Naive thymus-derived CD4-positive, alpha-beta T cell (primary cell): ENCODE data around the gene NLGN2. TPM values are rescaled to one million over a fixed set of nuclear protein-coding genes. Genes with fewer than 3 reads are reported as not detected.
A peak's percentile ranks its signal among the peaks of the same experiment; 100 is the strongest.

Experiments used
- ATAC-seq: fragments of 150-1000 bp; cut with Tn5 transposase; 2 replicates; pipeline ENCODE4 v1.10.0; 2021; ENCODE audit warnings: mild to moderate bottlenecking, moderate library complexity
- CTCF ChIA-PET: fragments of 350-600 bp; sonication (Branson Sonifier 250); formaldehyde crosslinking; loops from one replicate; lab custom pipeline; 2021; ENCODE audit warnings: antibody characterized with exemption; lab: Charles Lee
- POLR2A ChIA-PET: fragments of 350-600 bp; sonication (Branson Sonifier 250); formaldehyde crosslinking; loops from one replicate; lab custom pipeline; 2021; ENCODE audit warnings: antibody characterized with exemption, inconsistent platforms; lab: Charles Lee
- DNase-seq, 9 donors: peaks; one replicate each; pipeline versions ENCODE4 v3.0.0 to v3.0.0-alpha.2; 2020 to 2022; ENCODE audit warnings: mixed read lengths in 1 of 9
- H3K27ac ChIP-seq: one replicate; pipeline ENCODE4 v1.7.0; 2013; ENCODE audit warnings: mild to moderate bottlenecking, low read depth, low read length, moderate library complexity
- H3K27me3 ChIP-seq, 2 donors: one replicate each; pipeline ENCODE4 v1.7.0; 2013; ENCODE audit warnings: low read length in 2 of 2, mild to moderate bottlenecking in 2 of 2, moderate library complexity in 2 of 2; ENCODE audit not compliant: control insufficient read depth in 2 of 2, insufficient read depth in 2 of 2
- H3K36me3 ChIP-seq, 3 experiments: 1 replicate in 2 of 3; 2 replicates in 1 of 3; pipeline ENCODE4 v1.7.0; 2013; ENCODE audit warnings: low read length in 3 of 3, mild to moderate bottlenecking in 3 of 3, moderate library complexity in 1 of 3; ENCODE audit not compliant: insufficient read depth in 3 of 3, control insufficient read depth in 2 of 3
- H3K4me1 ChIP-seq, 2 donors: one replicate each; pipeline ENCODE4 v1.7.0; 2013; ENCODE audit warnings: low read length in 2 of 2, mild to moderate bottlenecking in 2 of 2, moderate library complexity in 1 of 2; ENCODE audit not compliant: control insufficient read depth in 2 of 2, insufficient read depth in 2 of 2
- H3K4me3 ChIP-seq: 2 replicates; pipeline ENCODE4 v1.7.0; 2013; ENCODE audit warnings: mild to moderate bottlenecking, low read length
- H3K9me3 ChIP-seq, 3 experiments: 1 replicate in 2 of 3; 2 replicates in 1 of 3; pipeline ENCODE4 v1.7.0; 2013; ENCODE audit warnings: low read length in 3 of 3; ENCODE audit not compliant: control insufficient read depth in 2 of 3
- H3K27ac Mint-ChIP-seq, 9 donors: one replicate each; pipeline ENCODE4 v1.8.0; 2020 to 2022; ENCODE audit warnings: mixed read lengths in 9 of 9, mild to moderate bottlenecking in 8 of 9, moderate library complexity in 5 of 9, inconsistent platforms in 2 of 9
- H3K27me3 Mint-ChIP-seq, 5 donors: one replicate each; pipeline ENCODE4 v1.8.0; 2021 to 2022; ENCODE audit warnings: mixed read lengths in 5 of 5, mild to moderate bottlenecking in 1 of 5
- H3K36me3 Mint-ChIP-seq, 5 donors: one replicate each; pipeline ENCODE4 v1.8.0; 2020 to 2022; ENCODE audit warnings: mixed read lengths in 5 of 5, mild to moderate bottlenecking in 3 of 5, inconsistent platforms in 1 of 5
- H3K4me1 Mint-ChIP-seq, 7 donors: one replicate each; pipeline ENCODE4 v1.8.0; 2020 to 2022; ENCODE audit warnings: mixed read lengths in 7 of 7, mild to moderate bottlenecking in 3 of 7, inconsistent platforms in 1 of 7
- H3K4me3 Mint-ChIP-seq, 10 donors: one replicate each; pipeline ENCODE4 v1.8.0; 2020 to 2022; ENCODE audit warnings: mild to moderate bottlenecking in 10 of 10, mixed read lengths in 10 of 10, moderate library complexity in 6 of 10, inconsistent platforms in 2 of 10
- H3K9me3 Mint-ChIP-seq, 11 donors: one replicate each; pipeline ENCODE4 v1.8.0; 2020 to 2022; ENCODE audit warnings: mixed read lengths in 11 of 11, mild to moderate bottlenecking in 4 of 11, inconsistent platforms in 1 of 11, moderate library complexity in 1 of 11
- intact Hi-C, 2 donors: fragments of 100-400 bp; cut with micrococcal nuclease; formaldehyde crosslinking; loops; one replicate each; pipeline ENCODE4 v1.15.1; 2023
- polyA plus RNA-seq, 2 donors: library from polyadenylated mRNA; unstranded; fragments of 300-500 nt; fragmentation: Illumina TruSeq; gene quantifications; one replicate each; pipeline ENCODE4 v1.2.3, GENCODE V29; 2021
- total RNA-seq, 6 experiments: library from RNA in 5 of 6; stranded (reverse) in 5 of 6; gene quantifications; 1 replicate in 5 of 6; 2 replicates in 1 of 6; pipeline ENCODE4 v1.2.3 and lab custom pipeline; 2021 to 2026

NLGN2 gene
- total and polyA plus RNA-seq, 7 experiments from 2014 or later = 0.20 to 17.8 (median 8.6) TPM

GRCh38 chr17:7466318-7466638 is 58.6 kb downstream of the NLGN2 start:
- ATAC-seq = no peak
- Histone ChIP-seq H3K36me3 (peaks cover 0 to 62% (median 12%) of the 10 kb centered on the region in 3 experiments), H3K4me1 (no peaks in the 10 kb centered on the region), H3K9me3 (no peaks in the 10 kb centered on the region), H3K4me3 (no peak overlapping the region), H3K27me3 (no peaks in the 10 kb centered on the region), H3K27ac (no peak overlapping the region)
- Mint-ChIP-seq H3K27me3 (no peaks in the 10 kb centered on the region), H3K27ac (peak overlapping the region in 1 of 9 donors; percentile 42), H3K36me3 (peaks cover 0 to 12% (median under 1%) of the 10 kb centered on the region in 5 donors), H3K4me3 (no peak overlapping the region), H3K4me1 (peaks cover 1 to 21% (median 13%) of the 10 kb centered on the region in 7 donors), H3K9me3 (peaks cover 0 to 2% (median 0%) of the 10 kb centered on the region in 11 donors)
- ChIA-PET POLR2A (interaction anchor here (1.0 to 2.8 kb wide), 5 partner anchors 10 to 82 kb away, joined by 4 to 16 read pairs (median 5); partner anchors contain the start of gene TMEM256), CTCF (interaction anchor here (1.1 to 1.4 kb wide), 2 partner anchors 10 to 48 kb away, joined by 3 to 4 read pairs; no protein-coding TSS in a partner anchor)
- no peak for DNase-seq
- intact Hi-C loops = no loop called here

DNA sequence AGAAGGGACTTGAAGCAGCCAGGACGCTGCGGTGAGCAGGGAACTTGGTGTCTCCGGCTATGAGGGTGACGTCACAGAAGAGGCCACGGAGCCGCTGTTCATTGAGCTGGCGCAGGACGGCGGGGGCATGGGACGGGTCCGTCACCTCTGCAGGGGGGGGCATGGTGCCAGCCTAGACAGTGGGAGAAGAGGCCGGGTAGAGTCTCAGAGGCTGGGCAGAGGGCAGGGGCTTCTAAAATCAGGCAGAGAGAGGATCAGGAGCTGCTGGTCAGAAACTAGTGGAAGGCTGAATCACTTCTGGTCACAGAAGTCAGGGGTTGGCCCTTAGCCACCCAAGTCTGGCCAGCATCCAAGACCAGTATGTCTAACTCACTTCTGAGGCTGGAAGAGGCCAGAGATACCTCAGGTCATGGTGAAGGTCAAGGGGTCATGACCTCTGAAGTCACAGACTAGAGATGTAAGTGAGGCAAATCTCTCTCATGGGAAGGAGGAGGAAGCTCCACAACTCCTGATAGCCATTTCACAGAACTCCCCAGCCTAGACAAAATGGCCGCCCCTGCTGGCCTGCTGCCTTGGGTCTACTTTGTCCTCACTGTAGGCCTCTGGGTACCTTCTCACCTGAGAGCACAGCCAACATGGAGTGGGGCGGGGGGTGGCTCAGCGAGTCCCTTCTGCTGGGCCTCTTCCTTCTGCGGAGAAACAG is 59.1 kb downstream of the NLGN2 start:
- peaks cover 0 to 58% (median 12%) of the 10 kb centered on the region in 3 experiments for H3K36me3 ChIP-seq
- no peak overlapping the region for H3K27ac ChIP-seq
- H3K9me3 ChIP-seq = no peaks in the 10 kb centered on the region
- peaks cover 6 to 25% (median 17%) of the 10 kb centered on the region in 7 donors for H3K4me1 Mint-ChIP-seq
- H3K27me3 Mint-ChIP-seq = no peaks in the 10 kb centered on the region
- peaks cover 0 to under 1% of the 10 kb centered on the region in 2 donors for H3K4me1 ChIP-seq
- peak overlapping the region in 5 of 9 donors; percentile 26 to 49 (median 33) for H3K27ac Mint-ChIP-seq
- H3K9me3 Mint-ChIP-seq = no peaks in the 10 kb centered on the region
- no peak overlapping the region for H3K4me3 ChIP-seq
- intact Hi-C loops = no loop called here
- CTCF ChIA-PET = interaction anchor here (1.1 to 1.4 kb wide), 2 partner anchors 9 to 48 kb away, joined by 3 to 4 read pairs; no protein-coding TSS in a partner anchor
- peaks cover 0 to 10% (median 0%) of the 10 kb centered on the region in 5 donors for H3K36me3 Mint-ChIP-seq
- POLR2A ChIA-PET = interaction anchor here (0.7 to 2.8 kb wide), 6 partner anchors 9 to 82 kb away, joined by 3 to 16 read pairs (median 4); partner anchors contain the start of gene TMEM256
- ATAC-seq = peak; percentile 72
- no peaks in the 10 kb centered on the region for H3K27me3 ChIP-seq
- DNase-seq = no peak
- peak overlapping the region in 1 of 10 donors; percentile 51 for H3K4me3 Mint-ChIP-seq

DNA sequence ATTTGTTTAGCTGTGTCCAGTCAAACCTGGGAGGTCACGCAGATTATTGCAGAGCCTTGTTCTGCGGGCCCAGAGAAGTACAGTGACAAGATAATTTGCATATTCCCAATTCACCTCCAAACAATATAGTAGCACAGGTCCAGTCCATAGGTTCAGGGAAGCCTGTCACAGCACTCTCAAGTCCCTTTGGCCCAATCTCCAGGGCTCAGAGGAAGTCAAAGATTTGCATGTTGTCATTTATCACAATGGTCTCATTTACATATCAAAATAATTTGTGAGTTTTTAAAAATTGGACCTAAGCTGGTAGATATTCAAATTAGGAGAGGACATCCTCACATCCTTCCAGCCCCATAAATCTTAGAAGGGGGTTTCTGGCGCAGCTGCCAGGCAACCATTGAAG is 59.9 kb downstream of the NLGN2 start:
- Mint-ChIP-seq H3K4me3 (no peak overlapping the region), H3K9me3 (no peaks in the 10 kb centered on the region), H3K4me1 (peaks cover 10 to 30% (median 20%) of the 10 kb centered on the region in 7 donors), H3K27me3 (no peaks in the 10 kb centered on the region), H3K27ac (peak overlapping the region in 2 of 9 donors; percentile 33 to 63), H3K36me3 (peaks cover 0 to 10% (median 0%) of the 10 kb centered on the region in 5 donors)
- DNase-seq (no peak), ATAC-seq (no peak)
- ChIA-PET CTCF (interaction anchor here (1.4 kb wide), 1 partner anchor 8 kb away, joined by 4 read pairs; no protein-coding TSS in a partner anchor), POLR2A (interaction anchor here (0.7 to 2.8 kb wide), 4 partner anchors 9 to 64 kb away, joined by 3 to 16 read pairs (median 5); partner anchors contain the start of gene TMEM256)
- Histone ChIP-seq H3K4me1 (peaks cover 0 to 4% of the 10 kb centered on the region in 2 donors), H3K4me3 (no peak overlapping the region), H3K27ac (no peak overlapping the region), H3K36me3 (peaks cover 0 to 51% (median 12%) of the 10 kb centered on the region in 3 experiments), H3K27me3 (no peaks in the 10 kb centered on the region), H3K9me3 (no peaks in the 10 kb centered on the region)
- intact Hi-C loops = no loop called here

DNA sequence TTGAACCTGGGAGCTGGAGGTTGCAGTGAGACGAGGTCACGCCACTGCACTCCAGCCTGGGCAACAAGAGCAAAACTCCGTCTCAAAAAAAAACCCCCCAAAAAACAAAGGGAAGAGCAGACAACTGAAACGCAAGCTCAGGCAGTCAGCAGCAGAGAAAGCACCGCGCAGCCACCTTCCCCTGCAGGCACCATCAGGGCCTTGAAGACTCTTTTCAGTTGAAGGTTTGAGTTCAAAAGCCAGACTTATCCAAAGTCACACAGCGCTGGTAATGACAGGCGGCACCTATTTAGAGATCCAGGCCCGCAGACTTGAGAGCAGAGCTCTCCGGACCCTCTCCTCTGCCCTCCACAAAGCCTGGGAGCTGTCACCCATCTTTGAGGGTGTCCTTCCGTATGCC is 60.6 kb downstream of the NLGN2 start:
- DNase-seq = no peak
- no peak for ATAC-seq
- H3K27me3 Mint-ChIP-seq = no peaks in the 10 kb centered on the region
- no peaks in the 10 kb centered on the region for H3K9me3 Mint-ChIP-seq
- H3K4me3 Mint-ChIP-seq = no peak overlapping the region
- Histone ChIP-seq H3K9me3 (no peaks in the 10 kb centered on the region), H3K27me3 (no peaks in the 10 kb centered on the region), H3K4me3 (no peak overlapping the region), H3K36me3 (peaks cover 0 to 43% (median 8%) of the 10 kb centered on the region in 3 experiments), H3K27ac (no peak overlapping the region), H3K4me1 (peaks cover 0 to 4% of the 10 kb centered on the region in 2 donors)
- intact Hi-C loops = no loop called here
- peaks cover 0 to 8% (median 0%) of the 10 kb centered on the region in 5 donors for H3K36me3 Mint-ChIP-seq
- H3K4me1 Mint-ChIP-seq = peaks cover 10 to 36% (median 20%) of the 10 kb centered on the region in 7 donors
- POLR2A ChIA-PET = interaction anchor here (2.8 to 3.7 kb wide), 2 partner anchors 8 to 11 kb away, joined by 16 to 21 read pairs; partner anchors contain the start of gene ZBTB4
- peak overlapping the region in 2 of 9 donors; percentile 38 to 43 for H3K27ac Mint-ChIP-seq
- CTCF ChIA-PET = interaction anchor here (0.5 kb wide), 1 partner anchor 45 kb away, joined by 3 read pairs; no protein-coding TSS in a partner anchor

DNA sequence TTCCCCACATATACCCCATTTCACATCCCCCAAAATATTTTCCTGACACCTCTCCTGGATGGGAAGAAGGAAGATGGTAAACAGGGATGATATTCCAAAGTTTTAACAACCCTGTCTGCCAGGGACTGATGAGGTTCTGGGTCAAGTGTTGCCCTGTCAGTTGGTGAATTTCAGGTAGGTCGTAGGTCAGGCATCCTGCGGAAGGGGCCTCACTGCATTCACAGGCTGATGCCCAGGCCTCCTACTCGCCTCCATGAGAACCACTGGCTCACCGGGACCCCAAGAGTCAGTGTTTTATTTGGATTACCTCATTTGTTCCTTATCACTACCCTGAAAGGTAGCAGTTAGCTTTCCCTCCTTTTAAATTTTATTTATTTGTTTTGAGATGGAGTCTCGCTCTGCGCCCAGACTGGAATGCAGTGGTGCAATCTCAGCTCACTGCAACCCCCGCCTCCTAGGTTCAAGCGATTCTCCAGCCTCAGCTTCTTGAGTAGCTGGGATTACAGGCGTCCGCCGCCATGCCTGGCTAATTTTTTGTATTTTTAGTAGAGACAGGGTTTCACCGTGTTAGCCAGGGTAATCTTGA is 61.3 kb downstream of the NLGN2 start:
- no peak for ATAC-seq

More for the DNA sequence above, 61.3 kb downstream of the NLGN2 start:
- H3K36me3 ChIP-seq = peaks cover 0 to 37% (median 8%) of the 10 kb centered on the region in 3 experiments
- Mint-ChIP-seq H3K36me3 (peaks cover 0 to 8% (median 0%) of the 10 kb centered on the region in 5 donors), H3K4me3 (no peak overlapping the region), H3K27ac (peak overlapping the region in 1 of 9 donors; percentile 38), H3K4me1 (peaks cover 10 to 42% (median 20%) of the 10 kb centered on the region in 7 donors), H3K9me3 (no peaks in the 10 kb centered on the region), H3K27me3 (no peaks in the 10 kb centered on the region)
- peaks cover 0 to 4% of the 10 kb centered on the region in 2 donors for H3K4me1 ChIP-seq
- H3K9me3 ChIP-seq = no peaks in the 10 kb centered on the region
- intact Hi-C loops = no loop called here
- no peaks in the 10 kb centered on the region for H3K27me3 ChIP-seq
- H3K27ac ChIP-seq = no peak overlapping the region
- DNase-seq = no peak
- POLR2A ChIA-PET = interaction anchor here (3.7 kb wide), 1 partner anchor 11 kb away, joined by 21 read pairs; the partner anchor contains the start of gene ZBTB4
- CTCF ChIA-PET = interaction anchor here (0.5 kb wide), 1 partner anchor 45 kb away, joined by 3 read pairs; no protein-coding TSS in a partner anchor
- H3K4me3 ChIP-seq = no peak overlapping the region
